K562 (cell line): ENCODE results near the gene SH3BP2.

Experiments
- PHF20 ChIP-seq: fragments of 450-650 bp; IDR thresholded peaks from 2 replicates; pipeline ENCODE4 v1.6.1; 2018; ENCODE audit not compliant: partially characterized antibody
- TF ChIP-seq, protein P1 (sequence below): fragments of 250-450 bp; sonication (Bioruptor Pico); IDR thresholded peaks from 2 replicates; pipeline ENCODE4 v1.8.0; 2022; ENCODE audit warnings: moderate library complexity, mild to moderate bottlenecking, inconsistent platforms

DNA sequence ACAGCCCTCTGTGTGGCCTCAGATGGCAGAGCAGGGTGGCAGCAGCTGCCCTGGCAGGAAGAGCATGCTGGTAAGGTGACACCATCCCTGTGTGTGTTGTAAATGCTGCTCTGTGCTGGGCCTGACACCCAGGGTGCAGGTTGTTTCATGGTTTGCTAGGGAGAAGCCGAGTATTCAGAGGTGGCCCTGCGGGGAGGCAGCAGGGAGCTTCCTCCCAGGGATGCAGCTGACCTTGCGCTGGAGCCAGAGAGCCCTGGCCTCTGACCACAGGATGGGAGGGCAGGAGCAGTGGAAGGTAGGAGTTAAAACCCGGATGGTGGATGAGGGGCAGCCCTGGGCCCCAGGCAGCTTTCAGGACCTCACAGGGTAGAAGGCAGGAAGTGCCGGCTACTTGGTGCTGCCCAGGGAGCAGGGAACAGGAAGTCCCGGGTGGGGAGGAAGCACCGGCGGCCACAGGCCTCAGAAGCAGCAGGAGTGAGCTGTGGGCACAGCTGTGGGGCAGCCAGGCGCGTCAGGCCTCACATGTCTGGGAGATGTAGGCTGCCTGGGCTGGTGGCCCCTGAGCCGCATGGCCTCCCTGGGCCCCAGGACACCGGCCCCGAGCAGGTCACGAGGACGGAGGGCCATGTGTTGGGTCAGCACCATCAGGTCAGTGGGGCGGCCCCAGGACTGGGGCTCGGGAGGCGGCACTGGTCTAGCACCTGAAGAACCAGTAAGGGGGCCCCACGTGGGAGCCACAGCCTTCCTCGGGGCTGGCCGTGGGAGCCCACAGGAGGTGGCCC lies 19.1 kb downstream of the SH3BP2 start:
- TF ChIP-seq, protein P1, sequence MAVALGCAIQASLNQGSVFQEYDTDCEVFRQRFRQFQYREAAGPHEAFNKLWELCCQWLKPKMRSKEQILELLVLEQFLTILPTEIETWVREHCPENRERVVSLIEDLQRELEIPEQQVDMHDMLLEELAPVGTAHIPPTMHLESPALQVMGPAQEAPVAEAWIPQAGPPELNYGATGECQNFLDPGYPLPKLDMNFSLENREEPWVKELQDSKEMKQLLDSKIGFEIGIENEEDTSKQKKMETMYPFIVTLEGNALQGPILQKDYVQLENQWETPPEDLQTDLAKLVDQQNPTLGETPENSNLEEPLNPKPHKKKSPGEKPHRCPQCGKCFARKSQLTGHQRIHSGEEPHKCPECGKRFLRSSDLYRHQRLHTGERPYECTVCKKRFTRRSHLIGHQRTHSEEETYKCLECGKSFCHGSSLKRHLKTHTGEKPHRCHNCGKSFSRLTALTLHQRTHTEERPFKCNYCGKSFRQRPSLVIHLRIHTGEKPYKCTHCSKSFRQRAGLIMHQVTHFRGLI (CRISPR knock-in tag): no peak
- TF ChIP-seq PHF20: no peak
